Measurements from ENCODE around the gene RANBP9.

The RANBP9 gene

DNA sequence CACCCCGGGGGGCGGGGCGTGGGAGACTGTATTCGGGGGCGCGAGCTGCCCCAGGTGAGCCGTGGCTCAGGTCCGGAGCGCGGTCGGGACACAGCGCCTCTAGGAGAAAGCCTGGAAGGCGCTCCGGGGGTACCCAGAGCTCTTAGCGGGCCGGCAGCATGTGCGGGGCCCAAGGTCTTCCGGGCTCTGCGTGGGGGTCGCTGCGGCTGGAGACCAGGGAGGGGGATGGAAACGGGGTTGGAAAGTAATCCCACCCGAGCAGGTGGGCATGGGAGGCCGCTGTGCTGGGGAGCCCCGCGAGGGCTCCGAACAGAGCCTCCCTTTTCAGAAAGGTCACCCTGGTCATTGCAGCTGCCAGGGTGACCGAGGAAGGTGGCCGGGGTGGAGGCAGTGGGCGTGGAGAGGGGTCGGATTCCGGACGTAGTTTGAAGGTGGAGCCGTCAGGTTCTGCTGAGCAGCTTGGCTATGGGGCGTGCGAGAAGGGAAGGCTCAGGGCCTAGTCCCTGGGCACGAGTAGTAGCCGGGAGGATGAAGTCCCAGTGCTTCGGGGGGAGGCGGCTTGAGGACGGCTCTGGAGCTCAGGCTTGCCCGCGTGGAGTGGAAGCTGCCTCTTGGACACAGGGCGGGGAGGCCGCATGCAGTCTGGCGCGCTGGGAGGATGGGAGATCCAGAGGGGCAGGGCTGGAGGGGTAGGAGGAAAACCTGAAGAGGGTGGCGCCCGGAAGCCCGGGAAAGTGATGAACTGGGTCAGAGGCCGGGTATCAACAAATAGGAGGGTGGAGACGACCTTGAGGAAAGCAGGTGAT, 136.9 kb downstream of the RANBP9 start, which contains the start of gene SIRT5:
Gene SIRT5, plus strand, starts transcription at position 31 of the 806 bp plus-strand sequence. CDS start 9,510 bp downstream, outside the sequence.
- Histone ChIP-seq H4K20me1 (ENCODE audit: control insufficient read depth, insufficient read depth, low read depth, low read length) (no peaks in the 10 kb centered on the region), H3K4me2 (ENCODE audit: low read length) (peak within 1 kb of the TSS; percentile 96), H3K9me2 (replicated peaks; ENCODE audit: control insufficient read depth, low read length) (no peaks in the 10 kb centered on the region), H3K79me2 (ENCODE audit: control insufficient read depth, low read length) (peaks cover 23% of the 10 kb centered on the region), H3K4me1 (ENCODE audit: control insufficient read depth, low read length) (peaks cover 18% of the 10 kb centered on the region), H3K4me3 (ENCODE audit: low read length) (peak within 1 kb of the TSS; percentile 92), H3K36me3 (ENCODE audit: control insufficient read depth, low read length) (peaks cover 5% of the 10 kb centered on the region; the same call in 1 of the 2 replicates), H3K9me3 (ENCODE audit: control insufficient read depth, insufficient read depth, low read length) (no peaks in the 10 kb centered on the region), H3K27me3 (ENCODE audit: control insufficient read depth, low read length) (no peaks in the 10 kb centered on the region), H3F3A (ENCODE audit: control insufficient read depth, insufficient read depth) (peaks cover 5% of the 10 kb centered on the region; the same call in 1 of the 2 replicates), H3K27ac (ENCODE audit: low read depth, low read length) (peak within 1 kb of the TSS; percentile 89)
- TF ChIP-seq EZH2phosphoT487 (IDR thresholded peaks at IDR 0.05; ENCODE audit: borderline replicate concordance, low read length): no peak
- TF ChIP-seq CTCF (IDR thresholded peaks at IDR 0.05; ENCODE audit: low read depth, low read length, poor library complexity, severe bottlenecking): peak; percentile 89

GRCh38 chr6:13574149-13574570, 137.5 kb downstream of the RANBP9 start:
- Histone ChIP-seq H4K20me1 (ENCODE audit: control insufficient read depth, insufficient read depth, low read depth, low read length) (no peaks in the 10 kb centered on the region), H3K4me3 (ENCODE audit: low read length) (peak overlapping the region; percentile 92), H3K9me2 (replicated peaks; ENCODE audit: control insufficient read depth, low read length) (no peaks in the 10 kb centered on the region), H3F3A (ENCODE audit: control insufficient read depth, insufficient read depth) (peaks cover 5% of the 10 kb centered on the region; the same call in 1 of the 2 replicates), H3K79me2 (ENCODE audit: control insufficient read depth, low read length) (peaks cover 23% of the 10 kb centered on the region), H3K27me3 (ENCODE audit: control insufficient read depth, low read length) (peaks cover 4% of the 10 kb centered on the region; the same call in 1 of the 2 replicates), H3K4me2 (ENCODE audit: low read length) (peak overlapping the region; percentile 96), H3K9me3 (ENCODE audit: control insufficient read depth, insufficient read depth, low read length) (no peaks in the 10 kb centered on the region), H3K4me1 (ENCODE audit: control insufficient read depth, low read length) (peaks cover 18% of the 10 kb centered on the region), H3K27ac (ENCODE audit: low read depth, low read length) (peak overlapping the region; percentile 89), H3K36me3 (ENCODE audit: control insufficient read depth, low read length) (peaks cover 4% of the 10 kb centered on the region; the same call in 1 of the 2 replicates)
- TF ChIP-seq EZH2phosphoT487 (IDR thresholded peaks at IDR 0.05; ENCODE audit: borderline replicate concordance, low read length) (no peak), CTCF (IDR thresholded peaks at IDR 0.05; ENCODE audit: low read depth, low read length, poor library complexity, severe bottlenecking) (peak; percentile 36)

GRCh38 chr6:13573669-13574110, 137.9 kb downstream of the RANBP9 start:
- no peak for TF ChIP-seq CTCF (IDR thresholded peaks at IDR 0.05; ENCODE audit: low read depth, low read length, poor library complexity, severe bottlenecking)
- TF ChIP-seq EZH2phosphoT487 (IDR thresholded peaks at IDR 0.05; ENCODE audit: borderline replicate concordance, low read length): no peak
- no peaks in the 10 kb centered on the region for H3K9me3 ChIP-seq (ENCODE audit: control insufficient read depth, insufficient read depth, low read length)
- H3K36me3 ChIP-seq (ENCODE audit: control insufficient read depth, low read length): peaks cover 4% of the 10 kb centered on the region; the same call in 1 of the 2 replicates
- H3F3A ChIP-seq (ENCODE audit: control insufficient read depth, insufficient read depth): peaks cover 5% of the 10 kb centered on the region; the same call in 1 of the 2 replicates
- peak overlapping the region; percentile 92 for H3K4me3 ChIP-seq (ENCODE audit: low read length)
- no peaks in the 10 kb centered on the region for H4K20me1 ChIP-seq (ENCODE audit: control insufficient read depth, insufficient read depth, low read depth, low read length)
- peaks cover 18% of the 10 kb centered on the region for H3K4me1 ChIP-seq (ENCODE audit: control insufficient read depth, low read length)
- H3K79me2 ChIP-seq (ENCODE audit: control insufficient read depth, low read length): peaks cover 23% of the 10 kb centered on the region
- H3K27ac ChIP-seq (ENCODE audit: low read depth, low read length): peak overlapping the region; percentile 89
- H3K27me3 ChIP-seq (ENCODE audit: control insufficient read depth, low read length): peaks cover 6% of the 10 kb centered on the region; the same call in 1 of the 2 replicates
- no peaks in the 10 kb centered on the region for H3K9me2 ChIP-seq (replicated peaks; ENCODE audit: control insufficient read depth, low read length)
- H3K4me2 ChIP-seq (ENCODE audit: low read length): peak overlapping the region; percentile 96

All from DOHH2 (cell line).